Fibroblast of skin of back (primary cell): Measurements from ENCODE around the gene SERINC4. TPM values are rescaled to one million over a fixed set of nuclear protein-coding genes. Genes with fewer than 3 reads are reported as not detected.
"Not testable (repeated sequence)": the region's sequence is repeated elsewhere in the genome, so short reads cannot be mapped to it uniquely, and the experiment has no call there.

Source experiments
- DNase-seq: peaks from one replicate; pipeline ENCODE4 v3.0.0-alpha.2; 2013
- polyA plus RNA-seq, 2 experiments: library from polyadenylated mRNA; unstranded; fragments of 120-200 nt; gene quantifications; one replicate each; pipeline ENCODE4 v1.2.1, GENCODE V29; 2013; ENCODE audit not compliant: insufficient read length in 2 of 2

The SERINC4 gene
- 0.14 TPM for polyA plus RNA-seq (2013, experiment 1 of 2; ENCODE audit: insufficient read length)
- not detected for polyA plus RNA-seq (2013, experiment 2 of 2; ENCODE audit: insufficient read length)

GRCh38 chr15:43799945-43800285, at the start of gene SERINC4:
TSS of gene SERINC4 (minus strand) at chr15:43800220. CDS start at chr15:43799986, 234 bp downstream.
- no peak for DNase-seq

- peak; percentile 56 for DNase-seq
Measured at GRCh38 chr15:43845421-43845820, 45.4 kb upstream of the SERINC4 start.

- DNase-seq = not testable (repeated sequence)
Measured at GRCh38 chr15:43832485-43832884, 32.5 kb upstream of the SERINC4 start.

DNA sequence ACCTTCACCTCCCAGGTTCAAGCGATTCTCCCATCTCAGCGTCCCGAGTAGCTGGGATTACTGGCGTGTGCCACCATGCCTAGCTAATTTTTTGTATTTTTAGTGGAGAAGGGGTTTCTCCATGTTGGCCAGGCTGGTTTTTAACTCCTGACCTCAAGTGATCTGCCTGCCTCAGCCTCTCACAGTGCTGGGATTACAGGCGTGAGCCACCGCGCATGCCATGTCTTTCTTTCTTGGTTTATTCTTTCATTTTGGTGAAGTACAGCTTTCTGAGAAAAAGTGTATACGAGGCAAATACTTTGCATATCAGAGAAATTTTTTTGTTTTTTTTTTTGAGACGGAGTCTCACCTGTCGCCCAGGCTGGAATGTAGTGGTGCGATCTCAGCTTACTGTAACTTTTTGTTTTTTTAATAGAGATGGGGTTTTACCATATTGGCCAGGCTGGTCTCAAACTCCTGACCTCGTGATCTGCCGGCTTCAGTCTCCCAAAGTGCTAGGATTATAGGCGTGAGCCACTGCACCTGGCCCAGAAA, 31.6 kb upstream of the SERINC4 start:
- DNase-seq = not testable (repeated sequence)

DNA sequence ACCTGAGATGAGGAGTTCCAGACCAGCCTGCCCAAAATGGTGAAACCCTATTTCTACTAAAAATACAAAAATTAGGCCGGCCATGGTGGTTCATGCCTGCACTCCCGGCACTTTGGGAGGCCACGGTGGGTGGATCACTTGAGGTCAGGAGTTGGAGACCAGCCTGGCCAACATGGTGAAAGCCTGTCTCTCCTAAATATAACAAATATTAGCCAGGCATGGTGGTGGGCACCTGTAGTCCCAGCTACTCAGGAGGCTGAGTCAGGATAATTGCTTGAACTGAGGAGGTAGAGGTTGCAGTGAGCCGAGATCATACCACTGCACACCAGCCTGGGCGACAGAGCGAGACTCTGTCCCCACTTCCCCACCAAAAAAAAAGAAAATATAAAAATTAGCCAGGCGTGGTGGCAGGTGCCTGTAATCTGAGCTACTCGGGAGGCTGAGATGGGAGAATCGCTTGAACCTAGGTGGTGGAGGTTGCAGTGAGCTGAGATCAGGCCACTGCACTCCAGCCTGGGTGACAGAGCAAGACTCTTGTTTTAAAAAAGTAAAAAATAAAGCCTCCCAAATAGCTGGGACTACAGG, 30.8 kb upstream of the SERINC4 start:
- DNase-seq = not testable (repeated sequence)

DNA sequence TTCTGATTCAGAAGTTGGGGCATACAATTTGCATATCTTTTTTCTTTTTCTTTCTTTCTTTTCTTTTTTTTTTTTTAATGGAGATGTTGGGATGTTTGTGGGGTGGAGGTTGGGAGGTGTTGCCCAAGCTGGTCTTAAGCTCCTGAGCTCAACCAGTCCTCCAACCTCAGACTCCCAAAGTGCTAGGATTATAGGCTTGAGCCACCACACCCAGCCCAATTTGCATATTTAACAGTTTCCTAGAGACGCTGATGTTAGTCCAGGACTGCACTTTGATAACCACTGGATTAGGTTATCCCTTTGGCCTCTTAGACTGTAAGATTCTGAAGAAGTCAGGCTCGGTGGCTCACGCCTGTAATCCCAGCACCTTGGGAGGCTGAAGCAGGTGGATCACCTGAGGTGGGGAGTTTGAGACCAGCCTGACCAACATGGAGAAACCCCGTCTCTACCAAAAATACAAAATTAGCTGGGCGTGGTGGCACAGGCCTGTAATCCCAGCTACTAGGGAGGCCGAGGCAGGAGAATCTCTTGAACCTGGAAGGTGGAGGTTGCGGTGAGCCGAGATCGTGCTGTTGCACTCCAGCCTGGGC, 30.0 kb upstream of the SERINC4 start:
- not testable (repeated sequence) for DNase-seq

- peak; percentile 11 for DNase-seq
Measured at GRCh38 chr15:43828061-43828657, 28.1 kb upstream of the SERINC4 start.

DNA sequence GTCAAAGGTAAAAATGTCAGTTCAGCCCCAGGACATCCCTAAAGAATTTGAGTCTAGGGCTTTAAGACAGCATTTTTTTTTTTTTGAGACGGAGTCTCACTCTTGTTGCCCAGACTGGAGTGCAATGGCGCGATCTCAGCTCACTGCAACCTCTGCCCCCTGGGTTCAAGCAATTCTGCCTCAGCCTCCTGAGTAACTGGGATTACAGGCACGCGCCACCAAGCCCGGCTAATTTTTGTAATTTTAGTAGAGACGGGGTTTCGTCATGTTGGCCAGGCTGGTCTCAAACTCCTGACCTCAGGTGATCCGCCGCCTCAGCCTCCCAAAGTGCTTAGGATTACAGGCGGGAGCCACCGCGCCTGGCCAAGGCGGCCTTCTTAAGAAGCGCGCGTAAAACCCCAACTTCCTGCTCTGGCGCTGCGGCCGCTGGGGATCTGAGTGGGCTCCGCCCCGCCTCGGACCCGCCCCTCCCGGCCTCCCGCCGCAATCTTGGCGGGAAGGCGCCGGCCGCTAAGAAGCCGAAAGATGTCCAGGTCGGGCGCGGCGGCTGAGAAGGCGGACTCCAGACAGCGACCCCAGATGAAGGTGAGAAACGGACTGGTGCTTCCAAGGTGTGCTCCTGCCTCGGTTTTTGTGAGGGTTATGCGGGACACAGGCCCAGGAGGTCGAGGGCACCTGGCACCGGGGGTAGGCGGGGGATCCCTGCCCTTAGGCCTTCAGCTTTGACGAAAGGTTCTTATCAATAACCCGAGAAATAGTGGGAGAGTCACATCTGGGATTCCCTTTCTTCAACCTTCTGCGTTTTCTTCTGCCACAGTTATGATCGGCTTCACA, 26.7 kb upstream of the SERINC4 start, which contains the start of gene WDR76:
TSS of gene WDR76 (plus strand) at position 495 of the 834 bp plus-strand sequence. CDS start at position 526, 31 bp downstream.
- DNase-seq = peak; percentile 84

GRCh38 chr15:43826029-43826507, 26.0 kb upstream of the SERINC4 start:
- DNase-seq = no peak

DNA sequence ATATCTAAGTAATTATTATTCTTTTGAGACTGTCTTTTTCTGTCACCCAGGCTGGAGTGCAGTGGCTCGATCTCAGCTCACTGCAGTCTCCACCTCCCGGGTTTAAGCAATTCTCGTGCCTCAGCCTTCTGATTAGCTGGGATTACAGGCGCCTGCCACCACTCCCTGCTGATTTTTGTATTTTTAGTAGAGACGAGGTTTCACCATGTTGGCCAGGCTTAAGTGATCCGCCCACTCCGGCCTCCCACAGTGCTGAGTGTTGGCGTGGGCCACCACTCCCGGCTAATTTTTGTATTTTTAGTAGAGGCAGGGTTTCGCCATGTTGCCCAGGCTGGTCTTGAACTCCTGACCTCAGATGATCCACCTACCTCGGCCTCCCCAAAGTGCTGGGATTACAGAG, 25.3 kb upstream of the SERINC4 start:
- not testable (repeated sequence) for DNase-seq

DNA sequence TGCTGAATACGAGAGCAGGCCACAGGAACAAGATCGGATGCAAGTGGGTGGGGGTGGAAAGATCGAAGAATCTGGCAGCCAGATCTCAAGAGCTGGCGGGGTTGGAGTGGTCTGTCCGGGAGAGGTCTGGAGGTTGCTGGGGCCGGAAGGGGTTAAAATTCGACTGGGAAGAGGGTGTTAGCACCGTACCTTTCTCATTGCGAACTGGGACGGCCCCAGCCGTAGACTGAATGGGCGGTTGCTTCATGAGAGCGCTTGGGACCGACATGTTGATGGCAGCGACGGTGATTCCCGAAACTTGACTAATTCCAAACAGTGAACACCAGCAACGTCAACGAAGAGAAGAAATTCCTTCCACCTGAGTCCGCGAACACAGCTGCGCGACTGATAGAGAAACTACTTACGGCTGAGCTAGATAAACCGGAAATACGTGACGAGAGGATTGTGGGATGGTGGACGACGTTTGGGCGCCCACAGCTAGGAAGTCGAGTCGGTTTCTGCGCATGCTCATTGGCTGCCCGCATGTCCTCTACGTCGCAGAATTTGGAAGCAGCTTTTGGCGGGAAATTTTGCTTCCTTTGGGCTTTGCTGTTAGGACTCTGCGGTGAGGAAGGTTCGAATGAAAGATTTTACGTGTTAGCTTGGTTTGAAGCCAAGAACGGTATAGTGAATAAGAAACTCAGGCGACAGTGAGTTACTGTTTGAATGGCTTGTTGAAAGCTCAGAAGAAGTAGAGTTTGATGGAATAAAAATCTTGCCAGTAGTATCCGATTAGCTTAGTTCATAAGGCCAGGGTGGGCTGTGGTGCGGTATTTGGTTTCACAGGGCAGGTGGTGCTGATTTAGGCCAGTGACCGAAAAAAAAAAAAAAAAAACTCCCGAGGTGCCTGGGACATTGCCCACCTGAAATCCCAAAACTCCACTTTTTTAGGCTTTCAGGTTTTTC, 24.6 kb upstream of the SERINC4 start, which contains the start of gene MFAP1:
TSS of gene MFAP1 (minus strand) at position 389 of the 945 bp plus-strand sequence. CDS start at position 268, 121 bp downstream.
- peak; percentile 97 for DNase-seq

DNA sequence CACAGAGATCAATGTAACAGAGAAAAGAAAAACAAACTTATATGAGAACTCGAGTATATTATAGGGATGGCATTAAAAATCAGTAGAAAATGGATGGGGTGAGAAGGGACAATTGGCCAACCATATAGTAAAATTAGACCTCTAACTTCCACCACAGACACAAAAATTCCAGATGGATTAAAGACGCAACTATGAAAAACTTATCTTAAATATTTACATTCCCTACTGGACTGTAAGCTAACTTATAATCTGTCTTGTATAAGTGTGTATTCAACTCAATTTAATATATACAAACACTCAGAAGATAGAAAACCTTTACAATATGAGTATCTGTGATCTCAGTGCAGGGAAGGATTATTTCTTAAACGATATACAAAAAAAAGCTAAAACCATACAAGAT, 21.5 kb upstream of the SERINC4 start:
- no peak for DNase-seq

GRCh38 chr15:43815064-43815463, 15.0 kb upstream of the SERINC4 start:
- DNase-seq = not testable (repeated sequence)

- no peak for DNase-seq
Measured at GRCh38 chr15:43808960-43809678, 9.1 kb upstream of the SERINC4 start.

DNA sequence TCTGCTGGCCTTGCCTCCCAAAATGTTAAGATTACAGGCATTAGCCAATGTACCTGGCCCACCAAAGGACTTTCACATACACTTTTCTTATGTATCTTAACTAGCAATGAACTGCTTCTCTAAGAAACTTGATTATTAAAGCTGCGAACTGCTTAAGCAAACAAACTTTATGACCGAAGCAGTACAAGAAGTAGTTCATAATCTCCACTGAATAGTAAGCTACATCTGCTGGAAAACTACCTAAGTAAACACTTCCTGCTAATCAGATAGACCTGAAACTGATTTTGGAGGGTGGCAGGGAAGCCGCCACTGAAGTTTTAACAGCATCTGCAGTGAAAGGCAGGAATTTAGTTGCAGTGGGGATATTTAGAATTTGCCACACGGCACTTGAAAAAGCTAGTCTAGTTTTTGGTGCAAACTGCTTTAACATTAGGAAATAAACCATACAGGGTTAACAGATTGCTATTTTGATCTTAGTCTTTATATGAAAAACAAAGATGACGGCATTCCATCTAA, 8.5 kb upstream of the SERINC4 start:
- DNase-seq = no peak

DNA sequence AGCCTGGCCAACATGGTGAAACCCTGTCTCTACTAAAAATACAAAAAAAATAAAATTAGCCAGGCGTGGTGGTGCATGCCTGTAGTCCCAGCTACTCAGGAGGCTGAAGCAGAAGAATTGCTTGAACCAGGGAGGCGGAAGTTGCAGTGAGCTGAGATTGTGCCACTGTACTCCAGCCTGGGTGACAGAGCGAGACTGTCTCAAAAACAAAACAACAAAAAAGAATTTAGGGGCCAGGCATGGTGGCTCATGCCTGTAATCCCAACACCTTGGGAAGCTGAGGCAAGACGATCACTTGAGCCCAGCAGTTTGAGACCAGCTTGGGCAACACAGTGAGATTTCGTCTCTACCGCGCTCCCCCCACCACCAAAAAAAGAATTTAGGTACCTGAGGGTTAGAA, 2.7 kb upstream of the SERINC4 start:
- not testable (repeated sequence) for DNase-seq

GRCh38 chr15:43800286-43801141, 494 bp upstream of the SERINC4 start, which contains the start of gene HYPK:
TSS of gene HYPK (plus strand) at chr15:43800599. CDS start at chr15:43800623, 24 bp downstream.
- peak; percentile 87 for DNase-seq

- no peak for DNase-seq
Measured at GRCh38 chr15:43799209-43799944, 643 bp downstream of the SERINC4 start.
